HCEC 1CT (cell line): ENCODE data around the gene MAP3K5.

Experiments
- DNase-seq: peaks from one replicate; pipeline ENCODE4 v3.0.0-alpha.2; 2017

The MAP3K5 gene

DNA sequence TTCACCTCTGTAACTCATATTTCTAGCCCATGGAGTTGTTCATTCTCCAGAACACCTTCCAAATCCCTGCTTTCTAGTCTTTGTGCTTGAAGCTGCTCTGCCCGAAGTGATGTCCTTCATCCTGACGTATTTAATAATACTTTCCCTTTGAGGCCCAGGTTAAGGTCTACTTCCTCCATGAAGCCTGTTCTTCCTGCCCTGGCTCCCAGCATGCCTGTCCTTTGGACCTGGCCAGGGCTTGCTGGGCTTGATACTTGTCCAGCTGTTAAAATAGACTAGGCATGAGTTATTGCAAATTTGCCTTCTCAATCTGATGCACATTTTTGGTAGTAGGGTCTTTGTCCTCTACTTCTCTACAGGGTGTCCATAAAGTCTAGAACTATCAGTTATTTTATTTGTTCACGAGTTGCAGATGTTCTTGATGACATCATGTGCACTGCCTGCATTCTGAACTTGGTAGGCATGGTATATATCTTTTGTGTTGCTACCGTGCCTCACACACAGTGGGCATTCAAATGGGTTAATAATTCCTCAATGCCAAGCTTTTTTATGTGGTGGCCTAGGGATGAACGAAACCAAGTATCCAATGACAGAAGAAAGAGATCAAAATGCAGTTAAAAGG, 239.0 kb downstream of the MAP3K5 start:
- DNase-seq: no peak

DNA sequence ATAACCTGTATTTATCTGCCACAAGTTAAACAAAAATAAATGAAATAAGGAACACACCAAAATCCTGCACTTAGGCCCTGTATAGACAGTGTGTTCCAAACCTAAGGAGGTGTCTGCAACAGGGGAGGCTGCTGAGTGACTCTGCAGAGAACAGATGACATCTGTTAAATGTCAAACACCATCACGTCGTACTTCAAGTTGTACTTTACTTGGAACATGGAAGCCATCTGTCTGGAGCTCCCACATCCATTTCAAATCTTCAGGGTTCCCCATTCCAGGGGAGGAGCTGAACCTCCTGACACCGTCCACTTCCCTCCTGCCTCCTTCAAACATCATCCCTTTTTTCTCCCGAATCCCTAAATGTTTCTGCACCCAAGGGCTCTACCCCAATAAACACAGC, 240.2 kb downstream of the MAP3K5 start:
- DNase-seq: no peak

DNA sequence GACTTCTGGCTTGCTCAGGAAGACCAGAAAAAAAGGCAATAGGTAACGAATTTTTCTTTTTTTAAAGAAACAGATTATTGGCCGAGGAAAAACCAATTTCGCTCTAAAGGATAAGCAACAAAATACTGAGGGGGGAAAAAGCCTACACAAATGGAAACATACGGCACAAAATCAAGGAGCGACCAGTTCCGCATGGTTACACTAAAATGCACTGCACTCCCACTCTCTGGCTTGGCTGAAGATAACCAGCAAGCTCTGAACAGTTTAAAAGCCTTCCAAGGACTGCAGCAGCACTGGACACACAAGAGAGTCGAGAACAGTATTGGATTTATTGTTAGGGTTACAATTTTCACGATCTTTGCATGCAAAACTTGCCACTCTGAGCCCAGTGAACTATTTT, 241.2 kb downstream of the MAP3K5 start:
- DNase-seq: no peak

DNA sequence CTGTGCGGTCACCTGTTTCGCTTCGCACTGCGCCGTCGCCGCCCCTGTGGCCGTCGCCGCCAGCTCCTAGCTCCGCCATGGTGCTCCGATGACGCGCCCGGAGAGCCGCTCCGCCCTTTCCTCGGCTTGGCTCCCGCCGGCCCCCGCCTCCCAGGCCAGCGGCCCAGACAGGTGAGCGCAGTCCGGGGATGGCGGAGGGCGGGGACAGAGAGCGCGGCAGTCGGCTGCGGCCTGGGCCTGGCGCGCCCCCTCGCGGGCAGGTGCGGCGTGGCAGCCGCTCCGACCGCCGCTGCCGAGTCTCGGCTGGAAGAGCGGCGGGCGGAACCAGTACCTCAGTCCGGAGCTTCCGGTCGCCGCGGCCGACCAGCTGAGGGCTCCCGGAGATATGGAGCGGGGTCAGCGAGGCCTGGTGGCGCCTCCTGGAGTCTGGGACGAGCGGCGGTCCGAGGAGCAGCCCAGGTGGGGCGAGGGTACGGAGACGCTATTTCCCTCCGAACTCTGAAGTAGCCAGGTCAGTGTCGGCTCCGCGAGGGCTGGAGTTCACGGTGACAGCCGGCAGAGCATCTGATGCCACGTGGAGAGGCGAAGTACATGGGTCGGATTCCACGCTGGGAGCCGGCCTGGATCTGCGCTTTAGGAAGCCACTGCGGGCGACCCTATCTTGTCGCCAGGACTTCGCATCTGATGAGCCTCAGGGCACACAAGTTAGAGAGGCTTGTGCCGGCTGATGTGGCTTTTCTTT, 241.8 kb downstream of the MAP3K5 start, which contains the start of gene MAP7:
TSS of gene MAP7 (minus strand) at position 93 of the 742 bp plus-strand sequence. CDS start at position 79, 14 bp downstream.
- DNase-seq: peak; percentile 3

DNA sequence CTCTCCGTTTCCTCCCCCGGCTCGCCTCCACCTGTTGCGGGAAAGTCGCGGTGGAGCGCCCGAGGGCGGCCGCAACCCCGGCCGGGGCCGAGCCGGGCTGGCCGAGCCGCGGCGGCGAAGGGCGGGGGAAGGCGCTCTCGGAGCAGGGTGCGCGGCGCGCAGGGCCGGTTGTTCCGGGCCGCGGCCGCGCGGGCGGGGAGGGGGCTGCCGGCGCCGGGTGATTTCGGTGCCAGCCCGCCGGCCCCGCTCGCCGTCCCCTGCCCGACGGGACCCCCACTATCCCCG, 242.3 kb downstream of the MAP3K5 start:
- no peak for DNase-seq

DNA sequence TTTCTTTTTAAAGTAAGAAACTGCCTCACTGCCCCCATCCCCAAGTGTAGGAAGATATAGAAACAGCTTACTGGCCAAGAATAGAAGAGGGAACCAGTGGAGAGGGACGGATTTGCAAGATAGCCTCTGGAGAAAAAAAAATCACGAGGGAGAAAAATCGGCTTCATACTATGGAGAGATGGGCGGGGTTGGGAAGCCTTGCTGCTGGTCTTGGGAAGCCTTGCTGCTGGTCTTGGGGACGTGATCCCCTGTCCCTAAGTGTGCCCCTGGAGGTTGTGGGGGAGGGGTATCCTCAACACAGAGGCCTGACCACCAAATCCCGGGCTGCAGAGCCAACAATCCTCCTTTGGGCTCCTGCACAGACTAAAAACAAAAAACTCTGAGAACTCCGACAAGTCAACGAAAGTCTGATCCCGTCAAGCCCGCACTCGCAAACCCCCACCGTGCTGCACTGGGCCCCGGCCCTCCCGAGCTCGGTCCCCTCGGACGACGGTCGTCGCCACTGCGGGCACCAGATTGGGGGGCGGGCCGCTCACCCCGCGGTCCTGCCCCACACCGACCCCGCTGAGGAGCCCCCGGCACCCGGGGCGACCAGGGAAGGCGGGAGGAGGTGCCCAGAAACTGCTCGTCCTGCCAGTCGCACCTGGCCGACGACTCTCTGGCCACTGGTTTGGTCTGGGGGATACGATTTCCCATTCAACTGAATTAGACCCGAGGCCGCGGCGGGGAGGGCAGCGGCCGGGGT, 242.8 kb downstream of the MAP3K5 start:
- DNase-seq: no peak

DNA sequence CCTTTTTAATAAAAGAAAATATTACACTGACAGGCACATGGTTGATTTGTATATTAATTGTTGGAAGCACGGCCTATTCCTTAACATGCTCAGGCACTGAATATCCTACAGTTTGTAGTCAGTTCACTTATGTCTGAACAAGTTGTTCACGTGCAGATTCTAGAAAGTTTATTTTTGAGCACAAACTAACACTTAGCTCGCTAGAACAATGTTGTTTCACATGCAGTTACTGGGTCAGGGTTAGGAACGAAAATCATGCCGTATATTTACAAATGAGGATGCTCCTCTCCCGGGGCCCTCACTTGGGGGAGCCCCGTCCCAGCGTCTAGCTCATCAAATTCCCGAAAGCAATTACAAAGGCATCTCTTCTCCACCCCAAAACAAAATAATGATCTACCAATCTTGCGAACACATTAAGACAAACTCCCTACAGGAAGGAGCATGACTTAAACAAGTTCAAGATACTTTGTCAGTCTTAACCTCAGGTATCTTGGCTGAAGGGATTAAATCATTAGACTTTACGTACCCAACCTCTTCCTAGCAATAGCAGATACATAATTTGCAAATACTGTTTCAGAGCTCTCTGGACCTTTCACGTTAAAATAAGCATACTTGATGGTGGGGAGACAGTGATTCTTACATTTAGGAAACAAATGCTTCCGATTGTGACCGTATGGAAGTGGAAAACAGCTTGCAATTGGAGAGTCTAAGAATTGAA, 243.5 kb downstream of the MAP3K5 start:
- no peak for DNase-seq

DNA sequence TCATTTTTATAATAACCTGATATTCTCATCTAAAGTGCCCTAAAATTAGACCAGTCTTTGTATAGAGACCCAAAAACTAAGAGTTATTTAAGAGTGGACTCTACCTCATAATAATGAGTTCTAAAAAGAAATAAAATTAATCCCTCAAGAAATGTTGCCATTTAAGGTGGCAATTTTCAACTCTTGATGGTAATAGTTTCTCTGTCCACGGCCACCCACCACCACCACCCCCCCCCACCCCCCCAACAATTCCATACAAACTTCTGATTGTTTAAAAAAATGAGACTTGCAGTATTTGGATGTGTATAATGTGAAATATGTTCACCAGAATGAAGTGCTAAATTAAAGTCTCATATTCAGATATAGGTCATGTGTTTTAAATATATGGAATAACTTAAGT, 244.4 kb downstream of the MAP3K5 start:
- no peak for DNase-seq

DNA sequence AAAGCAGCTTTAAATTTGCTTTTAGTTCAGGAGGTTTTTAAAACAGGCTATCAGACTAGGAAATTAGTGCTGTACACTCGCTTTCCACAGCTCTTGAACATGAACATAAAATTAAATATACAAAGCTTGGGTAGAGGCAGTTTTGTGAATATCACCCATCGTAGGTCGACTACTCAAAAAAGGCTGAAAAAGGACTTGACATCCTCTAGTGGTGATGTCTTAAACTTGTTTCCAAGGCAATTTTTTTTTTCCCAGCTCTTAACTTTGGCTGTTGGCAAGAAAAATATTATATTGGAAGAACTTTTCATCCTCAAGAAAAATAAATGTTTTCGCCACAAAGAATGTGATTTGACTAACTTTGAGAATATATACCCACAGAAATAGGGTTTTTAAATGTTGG, 244.9 kb downstream of the MAP3K5 start:
- peak; percentile 66 for DNase-seq

DNA sequence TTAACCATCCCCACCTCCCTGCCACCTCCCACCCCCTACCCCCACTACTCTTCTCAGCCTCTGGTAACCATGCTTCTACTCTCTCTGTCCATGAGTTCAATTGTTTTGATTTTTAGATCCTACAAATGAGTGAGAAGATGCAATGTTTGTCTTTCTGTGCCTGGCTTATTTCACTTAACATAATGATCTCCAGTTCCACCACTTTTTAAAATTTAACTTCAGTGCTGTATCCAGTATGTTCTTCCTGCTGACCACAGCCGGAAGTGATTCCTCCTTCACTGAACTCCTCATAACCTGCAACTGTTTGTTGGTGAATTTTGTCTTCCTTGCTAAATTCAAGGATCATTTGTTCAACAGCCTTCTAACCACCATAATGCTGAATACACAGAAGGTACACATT, 245.9 kb downstream of the MAP3K5 start:
- DNase-seq: no peak

DNA sequence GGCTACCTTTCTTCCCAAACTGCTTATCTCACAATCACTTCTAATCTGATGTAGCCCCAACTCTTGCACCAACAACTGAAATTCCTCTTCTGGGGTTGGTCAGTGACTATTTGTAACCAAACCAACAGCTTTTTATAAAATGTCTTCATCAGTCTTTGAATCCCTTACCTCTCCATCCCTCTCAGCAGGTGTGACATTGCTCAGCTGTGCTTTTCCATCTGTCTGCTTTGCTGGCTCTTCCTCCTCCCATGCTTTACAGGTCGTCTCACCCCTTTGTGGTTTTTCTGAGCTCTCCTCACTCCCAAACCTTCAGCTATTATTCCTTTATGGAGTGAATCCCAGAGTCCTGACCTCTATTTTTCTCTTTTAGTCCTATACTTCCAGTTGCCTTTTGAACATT, 248.0 kb downstream of the MAP3K5 start:
- no peak for DNase-seq

DNA sequence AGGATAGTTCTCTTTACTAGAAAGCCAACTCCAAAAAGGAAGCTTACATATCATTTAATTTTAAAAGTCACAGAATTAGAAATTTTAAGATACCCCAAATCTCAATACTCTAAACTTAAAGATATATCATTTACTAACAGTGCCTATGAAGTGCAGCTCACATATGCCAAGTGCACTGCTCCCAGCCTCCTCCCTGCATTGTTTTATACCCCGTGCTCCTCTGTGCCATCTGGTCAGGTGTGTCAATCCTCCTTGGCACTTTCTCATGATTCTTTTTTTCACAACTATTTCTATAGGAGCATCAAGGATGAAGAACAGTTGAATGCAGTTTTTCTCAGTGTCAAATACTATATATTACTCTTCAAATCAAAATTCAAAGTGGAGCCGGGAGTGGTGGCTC, 250.9 kb downstream of the MAP3K5 start:
- no peak for DNase-seq

DNA sequence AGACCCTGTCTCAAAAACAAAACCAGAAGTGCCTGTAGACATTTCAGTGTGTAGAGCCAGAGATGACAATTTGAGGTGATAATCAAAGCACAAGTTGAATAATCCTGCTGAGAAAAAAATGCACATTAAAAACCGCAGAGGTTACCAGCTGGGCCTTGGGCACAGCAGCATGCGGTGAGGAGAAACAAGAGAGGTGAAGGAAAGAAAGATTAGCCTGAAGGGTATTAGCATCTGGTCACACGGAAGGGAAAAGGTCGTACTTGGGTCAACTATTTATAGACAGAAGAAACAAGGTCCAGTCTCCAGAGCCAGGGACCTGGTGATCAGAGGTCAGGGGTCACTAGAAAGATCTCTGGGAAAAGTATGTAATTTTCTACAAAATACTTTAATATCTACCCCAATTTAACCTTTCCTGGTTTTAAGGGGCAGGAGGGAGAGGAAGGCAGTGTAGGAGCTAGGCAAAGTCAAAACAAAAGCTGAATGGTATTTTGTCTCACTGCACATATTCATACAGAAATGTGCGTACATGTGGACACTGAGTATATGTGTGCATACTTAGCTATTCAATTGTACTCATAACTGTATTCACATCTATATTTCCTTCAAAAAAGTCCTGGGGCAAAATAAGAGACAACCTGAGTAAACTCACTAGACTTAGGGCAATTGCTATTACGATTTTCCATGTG, 252.2 kb downstream of the MAP3K5 start:
- DNase-seq: no peak

DNA sequence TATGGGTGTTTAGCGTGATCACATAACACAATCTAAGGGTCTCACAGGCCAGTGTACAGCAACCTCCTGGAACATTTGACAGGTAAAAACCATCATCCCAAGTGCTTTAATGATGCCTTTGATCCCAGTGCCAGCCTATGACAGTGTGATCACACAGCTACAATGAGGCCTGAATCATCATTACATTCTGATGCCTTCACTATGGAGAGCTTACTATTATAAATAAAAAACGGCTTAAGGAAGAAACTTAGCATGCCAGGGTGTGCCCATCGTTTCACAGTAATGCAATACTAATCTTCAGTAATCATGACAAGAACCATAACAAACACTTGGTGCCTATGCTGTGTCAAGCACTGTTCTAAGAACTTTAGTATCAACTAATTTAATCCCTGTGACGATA, 253.4 kb downstream of the MAP3K5 start:
- no peak for DNase-seq

DNA sequence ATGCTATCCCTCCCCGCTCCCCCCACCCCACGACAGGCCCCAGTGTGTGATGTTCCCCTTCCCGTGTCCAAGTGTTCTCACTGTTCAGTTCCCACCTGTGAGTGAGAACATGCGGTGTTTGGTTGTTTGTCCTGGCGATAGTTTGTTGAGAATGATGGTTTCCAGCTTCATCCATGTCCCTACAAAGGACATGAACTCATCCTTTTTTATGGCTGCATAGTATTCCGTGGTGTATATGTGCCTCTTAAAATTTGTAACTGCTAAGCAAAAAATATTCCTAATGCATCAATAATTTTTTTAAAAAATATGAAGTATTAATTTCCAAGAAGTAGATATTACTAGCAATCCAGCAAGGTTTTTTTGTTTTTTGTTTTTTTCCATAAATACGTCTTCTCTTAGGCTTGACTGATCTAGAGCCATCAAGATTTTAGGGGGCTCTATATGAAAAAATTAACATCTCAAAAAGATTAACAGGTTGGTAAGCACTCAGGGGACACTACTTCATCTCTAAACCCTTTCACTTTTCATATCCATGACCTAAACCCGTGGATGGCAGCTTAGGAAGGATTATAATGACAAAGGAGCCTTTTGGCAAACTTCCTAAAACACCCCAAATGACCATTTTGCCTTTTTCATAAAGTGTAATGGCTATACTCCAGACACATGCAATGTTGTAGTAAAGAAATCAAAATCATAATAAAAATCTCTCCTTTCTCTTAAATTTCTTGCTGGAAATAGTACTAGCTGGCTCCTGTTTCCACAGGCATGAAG, 256.2 kb downstream of the MAP3K5 start:
- no peak for DNase-seq

DNA sequence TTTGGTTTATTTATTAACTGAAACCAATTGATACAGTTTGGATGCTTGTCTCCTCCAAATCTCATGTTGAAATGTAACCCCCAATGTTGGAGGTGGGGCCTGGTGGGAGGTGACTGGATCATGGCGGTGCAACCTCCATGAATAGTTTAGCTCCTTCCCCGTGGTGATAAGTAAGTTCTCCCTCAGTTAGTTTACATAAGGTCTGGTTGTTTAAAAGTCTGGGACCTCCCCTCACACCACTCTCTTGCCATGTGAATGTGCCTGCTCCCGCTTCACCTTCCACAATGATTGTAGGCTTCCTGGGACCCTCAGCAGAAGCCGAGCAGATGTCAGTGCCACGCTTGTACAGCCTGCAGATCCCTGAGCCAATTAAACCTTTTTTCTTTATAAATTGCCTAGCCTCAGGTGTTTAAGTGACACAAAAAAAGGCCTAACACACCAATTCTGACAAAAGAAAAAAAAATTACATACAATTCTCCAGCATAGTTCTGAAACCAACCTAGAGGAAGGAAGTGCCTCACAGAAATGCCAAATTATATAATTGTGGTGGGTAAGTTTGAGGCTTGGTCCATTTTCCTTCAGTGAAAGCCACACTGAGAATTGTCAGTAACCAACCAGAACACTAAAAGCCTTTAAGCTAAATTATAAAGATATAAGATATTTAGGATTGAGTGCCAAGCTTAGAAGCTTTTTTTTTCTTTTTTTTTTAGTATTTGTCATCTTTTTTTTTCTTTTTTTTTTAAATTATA, 257.1 kb downstream of the MAP3K5 start:
- DNase-seq: no peak

DNA sequence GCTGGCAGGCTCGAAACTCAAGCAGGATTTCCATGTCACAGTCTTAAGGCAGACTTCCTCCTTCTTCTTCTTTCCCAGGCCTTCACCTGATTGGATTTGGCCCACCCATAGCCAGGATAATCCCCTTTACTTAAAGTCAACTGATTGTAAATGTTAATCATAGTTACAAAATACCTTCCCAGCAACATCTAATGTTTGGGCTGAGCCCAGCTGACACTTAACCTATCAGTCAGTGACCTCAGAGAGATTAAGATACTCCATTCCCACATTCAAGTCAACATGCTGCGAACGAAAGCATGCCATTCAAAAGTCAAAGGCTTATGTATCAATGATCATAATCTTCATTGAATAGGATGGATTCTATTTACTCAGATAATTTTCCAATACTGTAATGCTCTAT, 258.0 kb downstream of the MAP3K5 start:
- no peak for DNase-seq

DNA sequence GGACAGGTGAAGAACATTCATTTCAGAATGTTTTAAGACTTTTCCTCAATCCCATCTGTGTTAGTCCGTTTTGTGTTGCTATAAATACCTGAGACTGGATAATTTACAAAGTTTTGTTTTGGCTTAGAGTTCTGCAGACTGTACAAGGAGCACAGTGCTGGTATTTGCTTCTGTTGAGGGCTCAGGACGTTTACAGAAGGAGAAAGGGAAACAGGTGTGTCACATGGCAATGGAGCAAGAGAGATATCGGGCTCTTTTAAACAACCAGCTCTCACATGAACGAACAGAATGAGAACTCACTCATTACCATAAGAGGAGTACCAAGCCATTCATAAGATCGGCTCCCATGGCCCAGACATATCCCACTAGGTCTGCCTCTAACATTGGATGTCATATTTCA, 258.8 kb downstream of the MAP3K5 start:
- no peak for DNase-seq

DNA sequence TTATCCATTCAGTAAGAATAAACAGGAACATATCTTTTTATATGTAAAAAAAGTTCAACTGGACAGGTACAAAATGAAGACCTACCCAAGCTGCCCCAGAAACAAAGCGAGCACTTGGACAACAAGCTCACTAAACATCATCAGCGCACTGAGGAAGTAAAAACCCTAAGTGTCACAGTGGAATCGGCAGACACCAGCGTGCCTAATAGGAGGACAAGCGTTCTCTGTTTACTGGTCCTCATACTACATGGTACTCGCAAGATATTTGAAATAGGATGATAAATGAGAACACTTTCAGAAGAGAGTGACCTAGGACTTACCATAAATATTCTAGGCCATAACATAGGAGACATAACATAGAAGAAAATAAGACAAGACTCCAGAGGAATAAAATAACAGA, 260.2 kb downstream of the MAP3K5 start:
- no peak for DNase-seq

DNA sequence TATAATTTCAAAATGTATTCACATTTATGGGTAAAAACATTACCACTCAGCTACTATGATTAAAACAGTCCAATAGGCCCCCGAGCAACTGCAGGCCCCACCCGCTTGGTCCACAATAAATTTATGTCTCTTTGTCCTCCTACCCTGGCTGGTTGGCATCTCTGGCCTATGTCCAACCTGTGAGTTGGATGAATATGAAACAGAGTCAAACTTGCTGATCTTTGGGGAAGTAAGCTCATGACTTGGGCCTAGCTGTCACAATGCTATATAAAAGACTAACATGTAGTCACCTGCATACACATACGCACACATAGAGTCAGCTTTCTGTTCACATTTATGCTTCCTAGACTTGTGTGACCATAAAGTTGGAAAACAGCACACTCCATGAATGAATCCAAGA, 262.6 kb downstream of the MAP3K5 start:
- no peak for DNase-seq

DNA sequence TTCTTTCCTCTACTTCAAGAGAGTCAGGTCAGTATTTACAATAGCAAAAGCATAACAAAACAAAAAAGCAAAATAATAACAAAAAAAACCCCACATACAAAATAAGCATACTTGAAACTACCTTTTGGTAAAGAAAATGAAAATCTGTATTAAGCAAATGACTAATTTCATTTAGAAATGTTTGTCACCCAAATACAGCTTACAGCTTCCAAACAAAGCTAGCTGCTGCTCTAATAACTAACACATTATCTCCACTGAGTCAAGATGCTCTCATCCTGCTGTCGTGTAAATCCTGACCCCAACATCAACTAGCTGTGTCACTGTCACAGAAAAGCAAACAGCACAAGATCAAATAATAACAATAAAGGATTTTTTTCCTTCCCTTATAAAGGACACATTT, 263.8 kb downstream of the MAP3K5 start:
- no peak for DNase-seq

DNA sequence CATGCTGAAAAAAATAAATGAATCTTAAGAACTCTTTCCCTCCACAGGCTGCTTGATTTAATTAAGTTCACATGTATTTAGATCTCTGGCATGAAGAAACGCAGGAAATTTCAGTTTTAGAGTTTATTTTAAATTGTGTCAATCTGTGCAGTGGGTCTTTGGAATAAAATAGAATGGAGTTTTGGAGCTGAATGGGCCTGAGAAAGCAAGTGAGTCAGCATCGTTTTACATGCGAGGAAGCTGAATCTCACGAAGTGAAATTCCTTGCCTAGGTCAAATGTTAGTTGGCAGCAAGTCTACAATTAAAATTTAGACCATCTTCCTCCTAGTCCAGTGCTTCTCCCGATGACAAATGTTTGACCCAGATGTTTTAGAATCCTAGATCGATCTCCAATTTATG, 264.4 kb downstream of the MAP3K5 start:
- no peak for DNase-seq
